ENCODE results near the gene U2SURP.
"Not testable (repeated sequence)": the region's sequence is repeated elsewhere in the genome, so short reads cannot be mapped to it uniquely, and the experiment has no call there.

Gene U2SURP

GRCh38 chr3:142976621-142977398 lies 24.6 kb upstream of the U2SURP start:
- no peak for DNase-seq

GRCh38 chr3:142977399-142977728 lies 24.0 kb upstream of the U2SURP start:
- DNase-seq = no peak

- DNase-seq = no peak
These were observed 20.3 kb upstream of the U2SURP start for GRCh38 chr3:142981108-142981507.

GRCh38 chr3:142982038-142982773 lies 19.2 kb upstream of the U2SURP start:
- no peak for DNase-seq

- DNase-seq = no peak
These were observed 18.1 kb upstream of the U2SURP start for GRCh38 chr3:142983318-142983717.

GRCh38 chr3:142984255-142984654 lies 17.1 kb upstream of the U2SURP start:
- no peak for DNase-seq

GRCh38 chr3:142987080-142987700 lies 14.2 kb upstream of the U2SURP start:
- DNase-seq = no peak

GRCh38 chr3:142987707-142988106 lies 13.7 kb upstream of the U2SURP start:
- DNase-seq = no peak

GRCh38 chr3:142988221-142988620 lies 13.1 kb upstream of the U2SURP start:
- not testable (repeated sequence) for DNase-seq

GRCh38 chr3:142988826-142989225 lies 12.5 kb upstream of the U2SURP start:
- not testable (repeated sequence) for DNase-seq

GRCh38 chr3:142990721-142991120 lies 10.6 kb upstream of the U2SURP start:
- DNase-seq = no peak

- DNase-seq = no peak
These were observed 9.0 kb upstream of the U2SURP start for GRCh38 chr3:142992323-142992722.

GRCh38 chr3:142993958-142994442 lies 7.4 kb upstream of the U2SURP start:
- peak; percentile 47 for DNase-seq

- no peak for DNase-seq
These were observed 4.0 kb upstream of the U2SURP start for GRCh38 chr3:142997330-142997729.

- no peak for DNase-seq
These were observed 2.9 kb upstream of the U2SURP start for GRCh38 chr3:142998439-142998838.

GRCh38 chr3:142999881-143000280 lies 1.5 kb upstream of the U2SURP start:
- DNase-seq = no peak

GRCh38 chr3:143000528-143000927 lies 842 bp upstream of the U2SURP start:
- no peak for DNase-seq

- DNase-seq = peak; percentile 45
These were observed 369 bp upstream of the U2SURP start for GRCh38 chr3:143001034-143001368.

- DNase-seq = no peak
These were observed 828 bp downstream of the U2SURP start for GRCh38 chr3:143002083-143002712.

GRCh38 chr3:143002727-143003126 lies 1.4 kb downstream of the U2SURP start:
- no peak for DNase-seq

- no peak for DNase-seq
These were observed 3.5 kb downstream of the U2SURP start for GRCh38 chr3:143004823-143005222.

- DNase-seq = no peak
These were observed 8.7 kb downstream of the U2SURP start for GRCh38 chr3:143010024-143010423.

GRCh38 chr3:143011705-143012104 lies 10.3 kb downstream of the U2SURP start:
- DNase-seq = no peak

All from effector CD8-positive, alpha-beta T cell (primary cell).